Measurements from ENCODE around the gene TEAD4.

The TEAD4 gene

DNA sequence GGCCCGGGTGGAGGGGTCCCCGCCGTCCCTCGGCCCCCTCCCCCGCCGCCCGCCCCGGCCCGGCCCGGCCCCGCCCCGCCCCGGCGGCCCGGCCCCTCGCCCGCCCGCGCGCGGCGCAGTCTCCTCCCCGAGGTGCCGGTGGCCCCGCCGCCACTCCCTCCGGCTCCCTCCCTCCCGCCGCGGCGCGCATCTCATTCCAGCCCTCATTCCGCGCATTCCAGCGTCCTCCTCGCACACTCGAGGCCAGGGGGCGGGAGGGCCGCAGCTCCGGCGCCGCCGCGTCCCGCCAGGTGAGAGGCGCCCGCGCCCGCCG is at the start of gene TEAD4:
TSS of gene TEAD4 (plus strand) at position 206 of the 313 bp plus-strand sequence.
- peak; percentile 59 for DNase-seq (ENCODE audit: low spot score)
- no peak for FAIRE-seq

- DNase-seq (ENCODE audit: low spot score) (no peak), FAIRE-seq (no peak)
Measured at GRCh38 chr12:2912216-2912575, 47.0 kb upstream of the TEAD4 start.

GRCh38 chr12:2919249-2919648 is 39.9 kb upstream of the TEAD4 start:
- DNase-seq (ENCODE audit: low spot score) = no peak
- no peak for FAIRE-seq

- DNase-seq (ENCODE audit: low spot score) = no peak
- FAIRE-seq = no peak
Measured at GRCh38 chr12:2922329-2922728, 36.9 kb upstream of the TEAD4 start.

DNA sequence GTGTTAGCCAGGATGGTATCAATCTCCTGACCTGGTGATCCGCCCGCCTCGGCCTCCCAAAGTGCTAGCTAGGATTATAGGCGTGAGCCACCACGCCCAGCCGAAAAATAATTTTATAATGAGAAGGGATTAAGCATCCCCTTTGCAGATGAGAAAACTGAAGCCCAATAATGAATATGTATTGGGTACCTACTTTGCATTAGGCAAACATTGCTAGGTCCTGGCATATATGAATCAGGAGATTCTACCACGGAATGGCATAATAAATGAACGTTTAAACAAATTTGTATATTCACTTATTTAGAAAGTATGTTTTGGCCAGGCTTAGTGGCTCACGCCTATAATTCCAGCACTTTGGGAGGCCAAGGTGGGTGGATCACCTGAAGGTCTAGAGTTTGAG is 36.1 kb upstream of the TEAD4 start:
- FAIRE-seq (no peak), DNase-seq (ENCODE audit: low spot score) (no peak)

DNA sequence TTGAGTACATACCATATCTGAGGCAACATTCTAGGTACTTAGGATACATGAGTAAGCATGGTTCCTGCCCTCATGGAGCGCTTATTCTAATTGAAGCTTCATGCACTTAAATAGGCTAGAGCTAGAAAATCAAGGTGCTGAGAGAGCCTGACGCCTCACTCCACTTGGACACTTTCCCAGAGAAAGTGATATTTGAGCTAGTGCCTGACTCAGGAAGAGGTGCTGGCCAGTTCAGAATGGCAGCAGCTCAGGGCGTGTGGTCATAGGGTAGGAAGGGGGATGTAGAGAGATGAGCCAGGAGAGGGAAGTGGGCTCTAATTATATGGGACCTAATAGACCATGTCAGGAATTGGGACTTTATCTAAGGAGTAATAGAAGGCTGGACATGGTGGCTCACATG is 35.2 kb upstream of the TEAD4 start:
- DNase-seq (ENCODE audit: low spot score) = no peak
- no peak for FAIRE-seq

GRCh38 chr12:2925322-2925995 is 33.7 kb upstream of the TEAD4 start:
- peak; percentile 25 for FAIRE-seq
- peak; percentile 15 for DNase-seq (ENCODE audit: low spot score)

- DNase-seq (ENCODE audit: low spot score) (no peak), FAIRE-seq (no peak)
Measured at GRCh38 chr12:2930865-2931264, 28.3 kb upstream of the TEAD4 start.

DNA sequence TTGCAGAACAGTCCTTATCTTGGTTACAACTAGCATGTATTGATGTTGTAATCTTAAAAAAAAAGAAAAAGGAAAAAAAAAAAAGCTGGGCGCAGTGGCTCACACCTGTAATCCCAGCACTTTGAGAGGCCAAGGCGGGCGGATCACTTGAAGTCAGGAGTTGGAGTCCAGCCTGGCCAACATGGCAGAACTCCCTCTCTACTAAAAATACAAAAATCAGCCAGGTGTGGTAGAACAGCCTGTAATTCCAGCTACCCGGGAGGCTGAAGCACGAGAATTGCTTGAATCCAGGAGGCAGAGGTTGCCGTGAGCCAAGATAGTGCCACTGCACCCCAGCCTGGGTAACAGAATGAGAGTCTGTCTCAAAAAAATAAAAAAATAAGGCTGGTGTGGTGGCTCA is 25.6 kb upstream of the TEAD4 start:
- FAIRE-seq (no peak), DNase-seq (ENCODE audit: low spot score) (no peak)

DNA sequence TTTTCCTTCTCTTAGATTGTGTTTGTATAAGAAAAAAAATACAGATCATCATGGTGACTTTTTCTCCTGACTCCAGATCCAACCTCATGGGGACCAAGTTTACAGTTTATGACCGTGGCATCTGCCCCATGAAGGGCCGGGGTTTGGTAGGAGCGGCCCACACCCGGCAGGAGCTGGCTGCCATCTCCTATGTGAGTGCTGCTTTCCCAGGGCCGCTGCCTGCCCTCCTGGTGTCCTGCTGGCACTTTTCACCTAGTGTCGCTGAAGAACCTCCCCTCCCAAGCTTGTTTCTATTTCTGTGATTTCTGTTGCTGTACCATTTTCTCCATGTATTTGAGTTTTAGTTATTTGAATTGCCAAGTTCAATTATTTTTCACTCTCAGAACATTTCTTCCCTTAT is 24.8 kb upstream of the TEAD4 start:
- no peak for DNase-seq (ENCODE audit: low spot score)
- no peak for FAIRE-seq

GRCh38 chr12:2936301-2936700 is 22.9 kb upstream of the TEAD4 start:
- DNase-seq (ENCODE audit: low spot score) (no peak), FAIRE-seq (no peak)

DNA sequence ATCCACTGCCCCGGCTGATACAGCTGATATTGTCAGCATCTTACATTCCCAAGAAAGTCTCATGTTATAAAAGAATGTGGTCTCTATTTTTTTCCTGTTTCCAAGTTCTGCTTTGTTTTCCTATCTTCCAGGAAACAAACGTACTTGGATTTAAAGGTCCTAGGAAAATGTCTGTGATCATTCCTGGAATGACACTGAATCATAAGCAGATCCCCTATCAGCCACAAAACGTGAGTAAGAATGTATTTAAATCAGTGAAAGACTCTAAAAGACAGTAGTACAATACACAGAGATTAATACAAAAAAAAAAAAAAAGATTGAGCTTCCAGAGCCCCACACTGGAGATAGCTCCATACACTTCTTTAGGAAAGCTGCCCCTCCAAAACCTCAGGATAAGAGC is 21.7 kb upstream of the TEAD4 start:
- no peak for DNase-seq (ENCODE audit: low spot score)
- no peak for FAIRE-seq

DNA sequence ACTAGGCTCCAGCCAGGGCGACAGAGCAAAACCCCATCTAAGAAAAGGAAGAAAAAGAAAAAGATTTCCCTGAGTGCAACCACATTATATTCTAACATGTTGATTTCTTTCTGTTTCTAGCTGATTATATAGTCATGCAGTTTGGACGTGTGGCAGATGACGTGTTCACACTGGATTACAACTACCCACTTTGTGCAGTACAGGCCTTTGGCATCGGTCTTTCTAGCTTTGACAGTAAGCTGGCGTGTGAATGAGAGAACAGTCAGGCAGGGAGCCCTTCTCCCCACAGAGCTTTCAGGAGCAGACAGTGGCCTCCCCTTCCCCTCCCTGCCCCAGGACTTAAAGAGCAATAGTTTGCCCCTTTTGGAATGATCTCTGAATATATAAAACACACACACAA is 20.0 kb upstream of the TEAD4 start:
- DNase-seq (ENCODE audit: low spot score) (no peak), FAIRE-seq (no peak)

DNA sequence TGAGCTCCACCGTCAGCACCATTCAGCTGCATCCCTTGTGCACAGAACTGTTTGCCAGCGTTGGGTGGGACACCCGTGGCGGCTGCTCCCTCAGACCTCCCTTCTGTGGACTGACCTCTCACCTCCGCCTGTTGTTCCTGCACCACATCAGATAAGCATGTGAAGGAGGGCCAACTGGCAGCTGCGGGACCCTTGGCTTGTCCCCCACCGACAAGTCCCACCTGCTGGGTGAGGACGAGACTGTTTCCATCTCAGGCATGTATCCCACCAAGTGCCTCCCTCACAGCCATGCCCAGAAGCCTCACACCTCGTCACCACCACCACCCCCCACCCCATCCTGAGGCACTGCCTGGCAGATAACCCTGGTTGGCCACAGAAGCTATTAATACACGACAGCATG is 18.6 kb upstream of the TEAD4 start:
- DNase-seq (ENCODE audit: low spot score) = no peak
- no peak for FAIRE-seq

GRCh38 chr12:2941524-2941923 is 17.7 kb upstream of the TEAD4 start:
- no peak for DNase-seq (ENCODE audit: low spot score)
- no peak for FAIRE-seq

- no peak for DNase-seq (ENCODE audit: low spot score)
Measured at GRCh38 chr12:2944401-2945047, 14.7 kb upstream of the TEAD4 start.

GRCh38 chr12:2949411-2949810 is 9.8 kb upstream of the TEAD4 start:
- no peak for FAIRE-seq
- no peak for DNase-seq (ENCODE audit: low spot score)

More at GRCh38 chr12:2944401-2945047, 14.7 kb upstream of the TEAD4 start:
- no peak for FAIRE-seq

DNA sequence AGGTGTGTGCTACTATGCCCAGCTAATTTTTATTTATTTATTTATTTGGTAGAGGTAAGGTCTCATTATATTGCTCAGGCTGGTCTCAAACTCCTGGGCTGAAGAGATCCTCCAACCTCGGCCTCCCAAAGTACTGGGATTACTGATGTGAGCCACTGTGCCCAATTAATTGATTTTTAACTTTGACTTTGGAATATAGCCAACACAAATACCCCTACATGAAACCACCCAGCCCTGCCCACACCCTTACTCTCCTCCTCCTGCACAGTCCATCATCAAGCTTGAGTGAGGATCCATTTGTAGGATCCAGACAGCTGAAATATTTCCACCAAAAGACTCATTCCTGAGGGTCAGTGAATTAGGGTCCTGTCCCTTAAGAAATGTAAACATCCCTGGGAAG is 3.3 kb upstream of the TEAD4 start:
- DNase-seq (ENCODE audit: low spot score) (no peak), FAIRE-seq (no peak)

GRCh38 chr12:2957816-2958431 is 1.3 kb upstream of the TEAD4 start:
- FAIRE-seq = no peak
- no peak for DNase-seq (ENCODE audit: low spot score)

DNA sequence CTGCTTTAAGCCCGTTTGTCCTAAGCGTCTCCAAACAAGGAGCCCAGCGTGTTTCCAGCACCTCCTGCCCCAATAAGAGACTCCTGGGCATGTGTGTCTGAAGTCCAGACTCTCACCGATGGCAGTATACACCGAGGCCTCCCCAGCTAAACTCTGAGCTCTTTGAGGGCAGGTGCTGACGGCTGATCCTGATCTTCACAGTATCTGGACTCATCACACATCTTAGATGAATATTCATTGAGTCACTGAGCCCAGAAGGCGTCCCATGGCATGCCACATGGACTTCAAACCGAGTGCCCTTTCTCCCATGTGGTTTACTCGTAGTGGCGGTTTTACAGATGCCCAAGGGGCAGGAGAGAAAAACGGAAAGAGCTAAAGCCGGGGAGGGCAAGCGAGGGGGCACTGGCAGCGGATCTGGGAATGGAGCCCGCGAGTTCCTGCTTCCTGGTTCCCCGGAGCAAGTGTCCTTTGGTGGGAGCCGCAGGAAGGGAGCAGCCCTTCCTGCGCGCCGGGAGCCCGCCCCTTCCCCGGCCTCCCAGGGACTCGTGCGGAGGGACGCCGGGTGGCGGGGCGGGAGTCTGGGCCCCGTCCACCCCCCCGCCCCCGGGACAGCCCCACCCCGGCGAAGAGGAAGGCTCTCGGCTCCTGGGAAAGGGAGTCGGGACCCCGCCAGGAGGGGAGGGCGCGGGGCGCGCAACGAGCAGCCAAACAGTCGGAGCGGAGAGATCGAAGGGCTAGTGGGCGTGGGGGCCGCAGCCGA is 585 bp upstream of the TEAD4 start:
- no peak for FAIRE-seq
- DNase-seq (ENCODE audit: low spot score) = peak; percentile 70

- FAIRE-seq = no peak
- DNase-seq (ENCODE audit: low spot score) = peak; percentile 45
Measured at GRCh38 chr12:2959505-2960389, 550 bp downstream of the TEAD4 start.
